Testis (tissue), 2 donors: ENCODE results near the gene TUBB2A.

Experiments
- POLR2A ChIP-seq: fragments of 450-650 bp; IDR thresholded peaks from one replicate; pipeline ENCODE4 v1.6.1; 2017; ENCODE audit warnings: antibody characterized with exemption, mild to moderate bottlenecking, moderate library complexity
- TF ChIP-seq, protein P1 (sequence below), 3 experiments: fragments of 450-650 bp in 2 of 3; fragments of 200-600 bp in 1 of 3; sonication (generic) in 1 of 3; IDR thresholded peaks; one replicate each; pipeline ENCODE4 v1.5.1; 2016 to 2019; ENCODE audit warnings: antibody characterized with exemption in 3 of 3, mild to moderate bottlenecking in 2 of 3, moderate library complexity in 1 of 3

DNA sequence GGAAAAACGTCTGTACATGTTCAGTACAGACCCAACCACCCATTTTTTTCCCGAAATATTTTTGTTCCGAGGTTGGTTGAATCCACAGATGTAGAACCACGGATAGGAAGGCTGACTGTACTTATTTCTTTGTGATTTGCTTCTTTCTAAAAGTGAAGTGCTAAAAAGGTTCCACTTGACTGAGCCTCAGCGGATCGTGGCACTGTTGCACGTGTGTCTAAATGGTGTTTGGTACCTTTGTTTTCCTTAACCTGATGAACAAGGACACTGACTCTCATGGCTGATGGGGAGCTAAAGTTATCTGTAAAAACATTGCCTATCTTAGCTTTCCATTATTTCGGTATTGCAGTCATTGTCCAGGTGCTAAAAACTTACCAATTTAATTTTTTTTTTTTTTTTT is 32.7 kb downstream of the TUBB2A start:
- TF ChIP-seq, protein P1, sequence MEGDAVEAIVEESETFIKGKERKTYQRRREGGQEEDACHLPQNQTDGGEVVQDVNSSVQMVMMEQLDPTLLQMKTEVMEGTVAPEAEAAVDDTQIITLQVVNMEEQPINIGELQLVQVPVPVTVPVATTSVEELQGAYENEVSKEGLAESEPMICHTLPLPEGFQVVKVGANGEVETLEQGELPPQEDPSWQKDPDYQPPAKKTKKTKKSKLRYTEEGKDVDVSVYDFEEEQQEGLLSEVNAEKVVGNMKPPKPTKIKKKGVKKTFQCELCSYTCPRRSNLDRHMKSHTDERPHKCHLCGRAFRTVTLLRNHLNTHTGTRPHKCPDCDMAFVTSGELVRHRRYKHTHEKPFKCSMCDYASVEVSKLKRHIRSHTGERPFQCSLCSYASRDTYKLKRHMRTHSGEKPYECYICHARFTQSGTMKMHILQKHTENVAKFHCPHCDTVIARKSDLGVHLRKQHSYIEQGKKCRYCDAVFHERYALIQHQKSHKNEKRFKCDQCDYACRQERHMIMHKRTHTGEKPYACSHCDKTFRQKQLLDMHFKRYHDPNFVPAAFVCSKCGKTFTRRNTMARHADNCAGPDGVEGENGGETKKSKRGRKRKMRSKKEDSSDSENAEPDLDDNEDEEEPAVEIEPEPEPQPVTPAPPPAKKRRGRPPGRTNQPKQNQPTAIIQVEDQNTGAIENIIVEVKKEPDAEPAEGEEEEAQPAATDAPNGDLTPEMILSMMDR (IDR thresholded peaks at IDR 0.05): no peak
- TF ChIP-seq POLR2A: no peak
